ENCODE data around the gene NCKAP5.

GRCh38 chr2:132623096-132623839 lies 945.0 kb downstream of the NCKAP5 start:
- no peak for TF ChIP-seq EZH2 (IDR thresholded peaks at IDR 0.05; ENCODE audit: insufficient read depth, poor library complexity, severe bottlenecking)
- TF ChIP-seq EZH2phosphoT487 (IDR thresholded peaks at IDR 0.05; ENCODE audit: insufficient read depth, low read depth) = no peak

Data from GM23248 (cell line).